ENCODE results near the gene MAML1. TPM values are rescaled to one million over a fixed set of nuclear protein-coding genes. Genes with fewer than 3 reads are reported as not detected.

Gene MAML1
- total and polyA plus RNA-seq, 10 of the 15 experiments (the other 5 are each of a cell fraction or from before 2014, with no cell fraction given) = 0.42 to 23.9 (median 7.3) TPM

- in situ Hi-C loops (cut with MboI) (loop anchor here (25.0 kb wide), 1 partner anchor 293 kb away; no protein-coding TSS in a partner anchor), intact Hi-C loops (cut with micrococcal nuclease; ENCODE audit: unreplicated experiment) (no loop called here)
- H3K4me1 ChIP-seq (ENCODE audit: control insufficient read depth, insufficient read depth, low read length) = peaks cover 23% of the 10 kb centered on the region
- no peak overlapping the region for H2AFZ ChIP-seq (ENCODE audit: control insufficient read depth, low read depth, low read length)
- CTCF ChIA-PET = interaction anchor here (0.7 to 2.9 kb wide), 3 partner anchors 13 to 32 kb away, joined by 3 to 14 read pairs (median 3); no protein-coding TSS in a partner anchor
- H3K9me3 ChIP-seq (replicated peaks; ENCODE audit: control insufficient read depth, insufficient read depth, low read length) = no peaks in the 10 kb centered on the region
- BruUV-seq (replicated peaks) = no TSS peak
- POLR2A ChIA-PET = no interaction called here
- no peak overlapping the region for H3K4me3 ChIP-seq
- H4K20me1 ChIP-seq (ENCODE audit: control insufficient read depth, insufficient read depth) = no peaks in the 10 kb centered on the region
- WGBS (ENCODE audit: insufficient coverage, insufficient replicate concordance, low lambda C conversion rate, missing lambda C conversion rate) = 92% methylated on average over 2 of the region's 3 CpGs
- RAD21 ChIA-PET (ENCODE audit: unreplicated experiment) = interaction anchor here (1.3 to 1.5 kb wide), 2 partner anchors 31 to 115 kb away, joined by 5 to 7 read pairs; no protein-coding TSS in a partner anchor
- no peak for TF ChIP-seq ZBTB4 (CRISPR knock-in tag; IDR thresholded peaks at IDR 0.05)
- no peak for TF ChIP-seq NR2F1 (conservative IDR thresholded peaks at IDR 0.05)
- TF ChIP-seq MEF2B (IDR thresholded peaks at IDR 0.05; ENCODE audit: partially characterized antibody, poor library complexity, severe bottlenecking) = no peak
- no peak for TF ChIP-seq MTA2 (IDR thresholded peaks at IDR 0.05; ENCODE audit: low read depth)
- no peak for TF ChIP-seq GATAD2B (conservative IDR thresholded peaks at IDR 0.05; ENCODE audit: low read depth)
- no peak for TF ChIP-seq MYB (IDR thresholded peaks at IDR 0.05; ENCODE audit: borderline replicate concordance, low read depth, low read length)
- no peak for TF ChIP-seq KAT2A (conservative IDR thresholded peaks at IDR 0.05; ENCODE audit: control insufficient read depth, low read depth, low read length)
- no peak for TF ChIP-seq NFIC (IDR thresholded peaks at IDR 0.05; ENCODE audit: low read depth, low read length)
- TF ChIP-seq EGR1 (IDR thresholded peaks at IDR 0.05; ENCODE audit: borderline replicate concordance in 1 of 2, low read depth in 2 of 2, low read length in 2 of 2) = no peak
- TF ChIP-seq WRNIP1 (IDR thresholded peaks at IDR 0.05; ENCODE audit: borderline replicate concordance, low read depth, low read length) = no peak
- no peak for TF ChIP-seq MXI1 (IDR thresholded peaks at IDR 0.05; ENCODE audit: low read depth, low read length)
- TF ChIP-seq RFX5 (IDR thresholded peaks at IDR 0.05; ENCODE audit: low read depth, low read length) = no peak
- TF ChIP-seq ZBTB33 (IDR thresholded peaks at IDR 0.05) = no peak
- no peak for TF ChIP-seq JUND (IDR thresholded peaks at IDR 0.05; ENCODE audit: low read depth, low read length)
- no peak for TF ChIP-seq POLR2AphosphoS2 (IDR thresholded peaks at IDR 0.05; ENCODE audit: low read depth, low read length)
- peaks cover 0 to 10% of the 10 kb centered on the region in 2 experiments; a peak in 2 of 4 replicates for H3K36me3 ChIP-seq (ENCODE audit: control insufficient read depth in 2 of 2, insufficient read depth in 2 of 2, low read length in 1 of 2)
- DNase-seq (ENCODE audit: low read depth, low spot score) (no peak), FAIRE-seq (no peak), ATAC-seq (no peak)
- H3K27ac ChIP-seq (ENCODE audit: control insufficient read depth, insufficient read depth) = no peak overlapping the region
- H3K27me3 ChIP-seq (replicated peaks in 1 of 2; ENCODE audit: control insufficient read depth in 2 of 2, insufficient read depth in 2 of 2, low read length in 1 of 2) = no peaks in the 10 kb centered on the region
- H3K9ac ChIP-seq (ENCODE audit: control insufficient read depth, insufficient read depth, low read length) = no peak overlapping the region
- H3K79me2 ChIP-seq (ENCODE audit: control insufficient read depth, insufficient read depth, low read length) = no peaks in the 10 kb centered on the region
- peak overlapping the region; percentile 96 for H3K4me2 ChIP-seq (ENCODE audit: control insufficient read depth, insufficient read depth)
- SMC1A ChIA-PET (ENCODE audit: uncharacterized antibody, unreplicated experiment) = interaction anchor here (0.9 to 1.2 kb wide), 3 partner anchors 9 to 133 kb away, joined by 3 read pairs; no protein-coding TSS in a partner anchor
Measured at GRCh38 chr5:179794575-179794974, 62.0 kb downstream of the MAML1 start.
